ENCODE measurements around the gene ZPLD1.

DNA sequence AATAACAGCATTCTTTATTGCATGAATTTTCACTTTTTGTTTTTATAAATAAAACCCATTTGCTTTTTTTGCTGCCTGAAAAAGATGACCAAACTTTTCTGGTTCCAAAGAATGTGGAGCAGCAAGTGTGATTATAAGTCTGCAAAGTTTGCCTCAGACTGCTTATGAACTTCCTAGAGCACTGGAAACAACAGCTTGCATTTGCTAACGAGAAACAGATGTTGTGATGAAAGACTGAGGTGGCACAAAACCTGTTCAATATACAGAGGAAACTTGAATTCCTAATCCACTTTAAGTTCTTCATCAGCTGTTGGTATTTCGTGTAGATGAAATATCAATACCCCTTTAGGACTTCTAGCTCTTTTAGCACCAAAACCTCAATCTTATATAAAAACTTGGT is 9.3 kb downstream of the ZPLD1 start:
- TF ChIP-seq, protein P1, sequence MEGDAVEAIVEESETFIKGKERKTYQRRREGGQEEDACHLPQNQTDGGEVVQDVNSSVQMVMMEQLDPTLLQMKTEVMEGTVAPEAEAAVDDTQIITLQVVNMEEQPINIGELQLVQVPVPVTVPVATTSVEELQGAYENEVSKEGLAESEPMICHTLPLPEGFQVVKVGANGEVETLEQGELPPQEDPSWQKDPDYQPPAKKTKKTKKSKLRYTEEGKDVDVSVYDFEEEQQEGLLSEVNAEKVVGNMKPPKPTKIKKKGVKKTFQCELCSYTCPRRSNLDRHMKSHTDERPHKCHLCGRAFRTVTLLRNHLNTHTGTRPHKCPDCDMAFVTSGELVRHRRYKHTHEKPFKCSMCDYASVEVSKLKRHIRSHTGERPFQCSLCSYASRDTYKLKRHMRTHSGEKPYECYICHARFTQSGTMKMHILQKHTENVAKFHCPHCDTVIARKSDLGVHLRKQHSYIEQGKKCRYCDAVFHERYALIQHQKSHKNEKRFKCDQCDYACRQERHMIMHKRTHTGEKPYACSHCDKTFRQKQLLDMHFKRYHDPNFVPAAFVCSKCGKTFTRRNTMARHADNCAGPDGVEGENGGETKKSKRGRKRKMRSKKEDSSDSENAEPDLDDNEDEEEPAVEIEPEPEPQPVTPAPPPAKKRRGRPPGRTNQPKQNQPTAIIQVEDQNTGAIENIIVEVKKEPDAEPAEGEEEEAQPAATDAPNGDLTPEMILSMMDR (conservative IDR thresholded peaks at IDR 0.05; ENCODE audit: low read depth, low read length): no peak
- no peak for TF ChIP-seq EZH2 (IDR thresholded peaks at IDR 0.05; ENCODE audit: borderline replicate concordance, low read depth, low read length, poor library complexity, severe bottlenecking)

All from A673 (cell line).